GM19239 (cell line): ENCODE measurements around the gene ZNF69.
"Not testable (repeated sequence)": the region's sequence is repeated elsewhere in the genome, so short reads cannot be mapped to it uniquely, and the experiment has no call there.

Source experiments
- DNase-seq: peaks from one replicate; pipeline ENCODE4 v3.0.0; 2011; ENCODE audit warnings: low spot score; ENCODE audit not compliant: insufficient read length
- FAIRE-seq: peaks from 2 replicates; lab custom pipeline; 2011; peaks lifted over from hg19 to GRCh38; lab: Jason Lieb, UNC

Gene ZNF69

DNA sequence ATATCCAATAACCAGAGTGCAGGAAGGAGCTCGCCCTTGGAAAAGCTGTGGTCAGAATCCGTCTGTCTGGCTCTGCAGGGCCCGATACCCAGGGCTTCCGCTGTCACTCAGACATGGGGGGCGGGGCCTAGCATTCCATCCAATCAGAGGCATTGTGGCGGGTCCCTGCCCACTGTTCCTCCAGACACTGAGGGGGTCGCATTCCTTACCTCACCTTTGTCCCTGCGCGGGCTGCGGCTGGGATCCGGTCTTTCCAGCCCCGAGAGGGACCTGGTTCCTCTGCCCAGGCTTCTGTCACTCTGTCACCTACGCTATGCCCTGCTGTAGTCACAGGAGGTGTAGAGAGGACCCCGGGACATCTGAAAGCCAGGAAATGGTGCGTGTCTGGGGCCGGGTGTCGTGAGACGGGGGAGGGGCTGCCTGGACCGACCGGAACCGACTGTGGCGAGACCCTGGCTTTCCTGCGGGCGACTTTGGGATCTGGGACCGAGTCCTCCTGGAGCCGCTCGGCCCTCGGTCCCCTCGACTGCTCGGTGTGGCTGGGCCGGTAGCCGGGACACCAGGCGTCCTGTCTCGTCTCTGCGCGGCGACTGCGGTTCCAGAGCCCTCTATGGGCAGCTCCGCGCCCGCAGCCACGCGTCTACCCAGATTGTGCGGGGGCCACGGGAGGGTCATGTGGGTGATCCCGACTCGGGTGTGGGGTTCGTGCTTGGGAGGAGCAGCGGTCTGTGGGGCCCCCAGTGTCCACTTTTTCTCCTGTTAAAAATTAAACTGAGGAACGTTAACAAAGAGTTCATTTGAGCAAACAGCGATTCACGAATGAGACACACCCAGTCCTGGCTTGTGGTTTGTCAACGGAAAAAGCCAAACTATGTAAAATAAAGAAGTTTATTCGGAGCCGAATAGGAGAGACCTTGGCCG lies at the start of gene ZNF69:
Gene ZNF69 (plus strand): TSS at position 172 of the 921 bp plus-strand sequence. CDS start 142 bp downstream, at position 314.
- DNase-seq, result peak; percentile 14

DNA sequence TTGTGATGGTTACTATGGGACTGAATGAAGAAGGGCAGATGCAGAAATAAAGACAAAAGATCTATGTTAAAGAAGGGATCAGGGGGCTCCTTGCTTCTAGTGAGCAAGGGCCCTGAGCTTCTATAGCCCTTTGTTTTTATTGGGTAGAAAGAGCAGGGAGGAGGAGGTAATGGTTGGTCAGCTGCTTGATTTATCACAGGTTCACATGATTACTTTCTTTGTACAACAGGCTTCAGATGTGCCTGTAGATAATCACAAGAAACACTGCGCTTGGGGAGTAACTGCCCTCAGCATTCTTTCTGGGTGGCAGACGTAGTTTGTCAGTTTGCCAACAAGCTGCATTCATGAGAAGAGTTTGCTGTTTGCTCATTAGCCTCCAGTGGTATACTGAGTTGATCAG lies 43.9 kb upstream of the ZNF69 start:
- FAIRE-seq (no peak), DNase-seq (no peak)

More for the DNA sequence above, at the start of gene ZNF69:
- FAIRE-seq, result peak; percentile 82

DNA sequence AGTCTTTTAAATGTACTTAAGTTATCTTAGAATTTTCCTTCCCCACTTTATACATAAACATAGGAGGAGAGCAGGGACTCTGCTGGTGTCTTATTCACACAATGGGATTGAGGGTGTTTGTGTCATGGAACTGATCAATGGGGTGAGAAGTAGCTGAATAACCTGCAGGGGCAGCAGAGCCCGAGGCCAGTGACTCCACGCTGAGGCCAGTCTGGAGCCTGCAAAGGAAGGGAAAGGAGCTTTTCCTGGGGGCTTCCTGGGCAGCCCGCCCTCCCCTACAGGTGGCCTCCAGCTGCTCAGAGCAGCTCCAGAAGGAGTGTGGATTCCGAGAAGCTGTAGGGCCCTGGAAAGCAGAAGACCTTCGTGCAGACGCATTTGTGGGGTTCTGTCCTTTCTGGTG lies 40.0 kb upstream of the ZNF69 start:
- not testable (repeated sequence) for DNase-seq, FAIRE-seq

- DNase-seq (no peak), FAIRE-seq (no peak)
Observed at GRCh38 chr19:11848200-11848593, 39.4 kb upstream of the ZNF69 start.

DNA sequence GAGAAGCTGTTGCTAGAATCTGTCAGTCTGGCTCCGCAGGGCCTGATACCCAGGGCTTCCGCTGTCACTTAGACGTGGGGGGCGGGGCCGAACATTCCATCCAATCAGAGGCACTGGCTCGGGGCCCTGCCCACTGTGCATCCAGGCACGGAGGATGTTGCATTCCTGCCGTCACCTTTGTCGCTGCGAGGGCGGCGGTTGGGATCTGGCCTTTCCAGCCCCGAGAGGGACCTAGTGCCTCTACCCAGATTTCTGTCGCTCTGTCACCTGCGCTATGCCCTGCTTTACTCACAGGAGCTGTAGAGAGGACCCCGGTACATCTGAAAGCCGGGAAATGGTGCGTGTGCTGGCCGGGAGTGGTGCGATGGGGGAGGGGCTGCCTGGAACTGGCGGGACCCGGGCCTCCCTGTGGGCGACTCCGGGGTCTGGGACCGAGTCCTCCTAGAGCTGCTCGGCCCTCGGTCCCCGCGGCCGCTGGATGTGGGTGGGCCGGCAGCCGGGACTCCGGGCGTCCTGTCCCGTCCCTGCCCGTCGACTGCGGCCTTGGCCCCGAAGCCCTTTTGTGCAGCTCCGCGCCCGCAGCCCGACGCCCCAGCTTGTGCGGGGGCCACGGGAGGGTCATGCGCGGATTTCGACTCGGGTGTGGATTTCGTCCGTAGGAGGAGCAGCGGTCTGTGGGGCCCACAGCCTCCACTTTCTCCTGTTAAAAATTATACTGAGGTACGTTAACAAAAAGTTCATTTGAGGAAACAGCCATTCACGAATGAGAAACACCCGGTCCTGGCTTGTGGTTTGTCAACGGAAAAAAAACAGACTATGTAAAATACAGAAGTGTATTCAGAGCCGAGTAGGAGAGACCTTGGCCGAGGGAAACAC lies 38.8 kb upstream of the ZNF69 start, which contains the start of gene ZNF439:
Gene ZNF439 (plus strand): TSS at position 133 of the 876 bp plus-strand sequence. CDS start 142 bp downstream, at position 275.
- FAIRE-seq (peak; percentile 90), DNase-seq (peak; percentile 63)

- not testable (repeated sequence) for DNase-seq, FAIRE-seq
Observed at GRCh38 chr19:11850289-11850688, 37.3 kb upstream of the ZNF69 start.

DNA sequence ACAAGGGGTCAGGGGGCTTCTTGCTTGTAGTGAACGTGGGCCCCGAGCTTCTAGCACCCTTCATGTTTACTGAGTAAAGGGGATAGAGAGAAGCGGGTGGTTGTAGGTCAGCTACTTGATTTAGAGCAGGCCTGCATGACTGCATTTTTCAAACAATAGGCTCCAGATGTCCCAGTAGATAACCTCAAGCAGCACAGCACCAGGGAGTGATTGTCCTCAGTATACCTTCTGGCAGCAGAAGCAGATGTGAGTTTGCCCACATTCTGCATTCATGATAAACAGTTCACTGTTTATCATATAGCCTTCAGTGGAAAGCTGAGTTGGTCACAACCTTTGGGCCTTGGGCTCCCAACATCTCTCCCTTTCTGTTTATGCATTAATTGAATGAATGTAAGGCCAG lies 34.2 kb upstream of the ZNF69 start:
- FAIRE-seq, result no peak
- no peak for DNase-seq

- DNase-seq, result no peak
- no peak for FAIRE-seq
Observed at GRCh38 chr19:11856596-11857250, 30.9 kb upstream of the ZNF69 start.

DNA sequence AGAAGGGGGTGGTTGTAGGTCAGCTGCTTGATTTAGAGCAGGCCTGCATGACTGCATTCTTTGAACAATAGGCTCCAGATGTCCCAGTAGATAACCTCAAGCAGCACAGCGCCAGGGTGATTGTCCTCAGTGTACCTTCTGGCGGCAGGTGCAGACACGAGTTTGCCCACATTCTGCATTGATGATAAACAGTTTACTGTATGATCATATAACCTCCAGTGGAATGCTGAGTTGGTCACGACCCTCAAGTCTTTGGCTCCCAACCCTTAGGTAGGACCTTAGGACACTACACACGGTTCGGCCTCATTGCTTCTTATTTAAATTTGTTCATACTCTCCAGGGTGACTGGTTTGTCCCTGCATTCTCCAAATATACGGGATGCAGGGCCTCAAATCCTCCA lies 26.9 kb upstream of the ZNF69 start:
- DNase-seq, result no peak
- no peak for FAIRE-seq

GRCh38 chr19:11861301-11861700 lies 26.3 kb upstream of the ZNF69 start:
- DNase-seq (no peak), FAIRE-seq (no peak)

DNA sequence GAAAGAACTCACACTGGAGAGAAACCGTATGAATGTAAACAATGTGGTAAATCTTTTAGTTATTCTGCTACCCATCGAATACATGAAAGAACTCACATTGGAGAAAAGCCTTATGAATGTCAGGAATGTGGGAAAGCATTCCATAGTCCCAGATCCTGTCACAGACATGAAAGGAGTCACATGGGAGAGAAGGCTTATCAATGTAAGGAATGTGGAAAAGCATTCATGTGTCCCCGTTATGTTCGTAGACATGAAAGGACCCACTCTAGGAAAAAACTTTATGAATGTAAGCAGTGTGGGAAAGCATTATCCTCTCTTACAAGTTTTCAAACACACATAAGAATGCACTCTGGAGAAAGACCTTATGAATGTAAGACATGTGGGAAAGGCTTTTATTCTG lies 19.8 kb upstream of the ZNF69 start:
- not testable (repeated sequence) for DNase-seq, FAIRE-seq

GRCh38 chr19:11868188-11868587 lies 19.4 kb upstream of the ZNF69 start:
- no peak for FAIRE-seq
- DNase-seq, result no peak

GRCh38 chr19:11872624-11873023 lies 15.0 kb upstream of the ZNF69 start:
- DNase-seq, result no peak
- no peak for FAIRE-seq

DNA sequence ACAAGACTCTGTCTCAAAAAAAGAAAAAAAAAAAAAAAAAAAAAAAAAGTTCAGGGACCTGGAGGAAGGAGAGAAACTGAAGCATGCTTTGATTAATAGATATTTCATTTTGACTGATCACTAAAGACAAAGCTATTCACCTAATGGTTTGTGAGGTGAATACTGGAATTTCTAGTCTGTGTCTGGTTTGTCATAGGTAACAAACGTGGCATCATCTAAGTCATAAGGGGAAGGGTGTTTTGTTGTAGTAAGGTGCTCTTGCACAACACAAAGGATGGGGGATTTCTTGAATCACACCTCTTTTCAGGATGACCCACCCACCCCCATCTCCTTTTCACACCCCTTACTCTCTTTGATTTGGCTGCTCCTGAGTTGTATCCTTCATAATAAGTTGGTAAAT lies 13.8 kb upstream of the ZNF69 start:
- no peak for FAIRE-seq
- no peak for DNase-seq

GRCh38 chr19:11879687-11880266 lies 7.8 kb upstream of the ZNF69 start:
- not testable (repeated sequence) for DNase-seq
- peak; percentile 35 for FAIRE-seq

- no peak for DNase-seq
- no peak for FAIRE-seq
Observed at GRCh38 chr19:11880598-11880997, 7.0 kb upstream of the ZNF69 start.

DNA sequence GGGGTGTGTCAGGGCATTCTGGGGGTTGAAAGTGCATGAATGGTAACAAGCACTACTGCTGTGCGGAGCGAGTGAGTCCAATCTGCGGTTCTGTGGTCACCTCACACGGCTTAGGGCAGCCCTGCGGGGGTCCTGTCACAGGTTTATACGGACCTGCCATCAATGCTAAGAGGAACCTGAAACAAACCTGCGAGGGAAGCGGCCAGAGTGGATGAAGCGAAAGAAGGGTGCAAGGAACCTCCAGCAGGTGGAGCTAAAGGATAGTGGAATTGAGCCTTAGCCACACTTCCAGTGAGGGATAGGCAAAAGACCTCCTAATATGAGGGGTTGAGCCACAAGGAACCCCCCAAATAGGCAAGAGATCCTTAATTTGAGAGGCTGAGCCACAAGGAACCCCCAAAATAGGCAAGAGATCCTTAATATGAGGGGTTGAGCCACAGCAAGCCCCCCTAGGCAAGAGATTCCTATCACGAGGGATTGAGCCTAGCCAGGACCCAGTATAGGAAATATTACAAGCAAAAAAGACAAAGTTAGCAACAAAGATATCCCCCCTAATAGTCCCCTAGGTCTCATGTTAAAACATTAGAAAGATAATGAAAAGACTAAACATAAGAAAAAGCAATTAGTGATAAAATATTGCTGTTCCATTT lies 6.3 kb upstream of the ZNF69 start:
- FAIRE-seq (peak; percentile 55), DNase-seq (peak; percentile 37)

DNA sequence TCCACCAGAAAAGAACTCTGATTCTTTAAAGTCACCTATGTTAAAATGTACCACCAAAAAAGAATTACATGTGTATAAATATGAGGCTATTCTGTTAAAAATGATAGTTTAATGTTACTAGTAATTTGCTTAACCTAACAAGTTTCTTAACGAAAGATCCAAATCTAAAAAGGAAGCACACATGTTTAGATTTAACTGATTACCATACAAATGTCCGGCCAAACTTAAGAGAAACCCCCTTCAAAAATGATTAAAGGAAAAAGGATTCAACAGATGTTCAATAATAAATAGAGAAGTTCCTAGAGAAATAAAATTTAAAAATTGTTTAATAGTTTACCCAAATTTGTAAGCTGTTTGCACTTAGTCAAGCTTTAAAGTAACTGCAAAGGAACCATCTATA lies 5.0 kb upstream of the ZNF69 start:
- DNase-seq, result no peak
- no peak for FAIRE-seq

DNA sequence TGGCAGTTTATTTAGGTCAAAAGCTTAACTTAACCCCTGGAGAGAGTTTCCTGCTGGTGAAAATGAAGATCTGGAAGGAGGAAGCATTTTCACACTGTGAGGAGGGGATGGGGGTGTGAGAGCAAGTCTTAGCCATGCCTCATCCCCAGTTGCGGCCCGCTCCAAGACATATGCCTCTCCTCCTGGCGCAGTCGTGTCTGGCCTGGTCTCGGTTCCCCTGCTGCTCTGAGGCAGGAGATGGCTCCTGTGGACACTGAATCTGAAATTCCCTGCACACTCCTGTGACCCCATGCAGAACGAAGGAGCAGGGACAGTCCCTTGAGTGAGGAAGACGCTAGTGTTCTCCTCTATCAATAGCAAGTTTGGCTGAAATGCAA lies 360 bp upstream of the ZNF69 start:
- FAIRE-seq (no peak), DNase-seq (no peak)
